Kidney tubule cell (primary cell): ENCODE data around the gene TBC1D8.

Source experiments
- DNase-seq: peaks from one replicate; pipeline ENCODE4 v3.0.0-alpha.2; 2018; ENCODE audit warnings: low spot score

Gene TBC1D8

DNA sequence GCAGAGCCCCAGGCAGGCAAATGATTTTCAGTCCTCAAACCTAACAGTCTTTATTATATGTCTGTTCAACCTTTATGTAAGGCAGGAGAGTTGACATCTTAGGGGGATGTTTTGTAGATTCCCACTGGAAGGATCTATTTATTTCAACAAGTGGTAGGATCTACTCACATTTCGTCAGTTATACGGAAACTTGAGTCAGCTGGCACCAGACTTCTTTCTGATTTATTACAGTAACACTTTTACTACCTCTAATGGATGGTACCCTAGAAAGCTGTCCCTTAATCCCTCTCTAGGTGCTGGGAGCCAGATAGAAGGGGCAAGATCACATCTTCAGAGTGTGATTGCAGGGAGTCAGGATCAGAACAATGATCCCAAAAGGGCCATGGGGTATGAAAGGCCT, 151.2 kb downstream of the TBC1D8 start:
- DNase-seq: no peak

DNA sequence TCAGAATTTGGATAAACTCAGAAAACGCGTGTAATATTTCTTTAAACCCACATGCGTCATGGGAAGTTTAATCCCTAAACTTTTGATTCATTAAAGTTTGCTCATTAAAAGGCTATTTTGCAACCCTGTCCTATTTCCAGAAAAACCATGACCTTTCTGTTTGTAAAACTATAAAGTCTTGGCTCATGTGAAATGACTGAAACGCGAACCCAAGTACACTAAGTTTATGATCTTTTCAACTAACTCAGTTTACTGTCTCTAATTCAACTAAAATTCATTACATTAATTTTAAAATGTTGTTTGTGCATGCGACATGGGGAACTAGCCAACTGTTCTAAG, 153.0 kb downstream of the TBC1D8 start:
- DNase-seq: no peak

DNA sequence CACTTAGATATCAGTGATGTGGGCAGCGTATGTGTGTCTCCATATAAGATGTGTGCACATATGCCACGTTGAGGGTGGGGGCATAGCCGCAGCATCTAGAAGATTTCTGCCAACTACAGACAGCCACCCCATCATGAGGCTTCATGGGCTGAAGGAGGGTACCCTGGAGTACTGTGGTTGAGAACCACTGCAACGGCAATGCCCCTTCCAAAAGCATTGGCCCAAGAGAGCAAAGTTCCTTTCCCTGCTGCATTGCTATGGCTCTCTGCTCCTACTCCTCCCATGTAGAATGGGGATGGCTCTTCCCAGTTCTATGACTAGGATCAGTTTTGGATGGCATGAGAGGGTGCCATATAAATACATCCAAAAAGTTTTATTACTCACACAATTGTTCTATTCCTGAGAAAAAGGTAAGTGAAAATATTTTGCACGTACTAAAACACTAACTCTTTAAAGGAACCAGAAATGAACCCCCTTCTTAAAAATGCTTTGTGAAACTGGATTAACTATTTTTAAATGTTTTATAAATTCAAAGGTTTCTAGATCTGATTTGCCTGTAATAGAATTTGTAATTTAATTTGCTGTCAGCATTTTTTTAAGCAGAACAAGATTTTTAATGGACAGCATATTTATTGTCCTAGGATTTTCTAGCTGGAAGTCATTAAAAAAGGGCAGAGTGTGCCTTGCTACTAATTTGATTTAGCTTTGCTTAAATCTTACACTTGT, 153.5 kb downstream of the TBC1D8 start:
- no peak for DNase-seq

DNA sequence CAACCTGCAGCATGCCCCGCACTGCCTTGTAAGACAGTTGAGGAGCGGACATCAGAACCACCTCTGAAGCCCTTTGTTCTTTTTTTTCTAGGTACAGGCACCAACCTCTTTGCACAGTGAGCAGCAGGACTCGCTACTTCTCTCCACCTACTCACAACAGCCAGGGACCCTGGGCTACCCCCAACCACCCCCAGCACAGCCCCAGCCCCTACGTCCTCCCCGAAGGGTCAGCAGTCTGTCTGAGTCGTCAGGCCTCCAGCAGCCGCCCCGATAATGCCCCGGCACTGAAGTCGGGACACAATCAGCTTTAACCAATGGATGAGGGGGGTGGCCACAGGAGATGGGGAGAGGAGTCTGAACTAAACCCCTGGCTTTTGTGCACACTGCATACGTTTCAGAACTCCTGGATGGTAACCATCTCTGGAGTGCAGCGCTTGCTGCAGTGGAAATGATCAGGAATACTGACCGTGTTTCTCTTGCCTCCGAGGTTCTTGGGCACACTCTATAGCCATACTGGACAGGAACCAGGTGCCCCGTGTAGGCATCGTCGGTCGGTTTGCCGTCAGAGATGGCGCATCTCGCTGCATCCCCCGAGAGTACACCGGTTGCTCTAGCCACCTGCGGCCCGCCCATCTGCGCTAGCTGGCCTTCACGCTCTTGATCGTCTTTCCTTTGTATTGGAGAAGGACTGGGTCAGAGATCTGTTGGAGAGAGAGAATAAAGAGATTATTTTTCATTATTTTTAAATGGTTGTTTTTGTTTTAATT, 155.7 kb downstream of the TBC1D8 start:
- no peak for DNase-seq

DNA sequence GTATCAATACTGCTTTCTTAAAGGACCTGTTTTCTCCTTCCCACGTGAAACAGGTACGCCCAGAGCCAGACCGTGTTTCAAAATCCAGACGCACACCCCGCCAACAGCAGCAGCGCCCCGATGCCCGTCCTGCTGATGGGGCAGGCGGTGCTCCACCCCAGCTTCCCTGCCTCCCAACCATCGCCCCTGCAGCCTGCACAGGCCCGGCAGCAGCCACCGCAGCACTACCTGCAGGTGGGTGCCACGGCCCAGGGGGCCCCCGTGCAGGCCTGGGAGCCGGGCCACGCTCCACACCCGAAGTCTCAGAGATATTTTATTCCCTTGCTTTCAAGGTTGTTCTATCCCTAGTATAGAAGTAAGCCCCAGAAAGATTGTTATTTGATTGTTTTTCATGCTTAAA, 157.9 kb downstream of the TBC1D8 start:
- no peak for DNase-seq

DNA sequence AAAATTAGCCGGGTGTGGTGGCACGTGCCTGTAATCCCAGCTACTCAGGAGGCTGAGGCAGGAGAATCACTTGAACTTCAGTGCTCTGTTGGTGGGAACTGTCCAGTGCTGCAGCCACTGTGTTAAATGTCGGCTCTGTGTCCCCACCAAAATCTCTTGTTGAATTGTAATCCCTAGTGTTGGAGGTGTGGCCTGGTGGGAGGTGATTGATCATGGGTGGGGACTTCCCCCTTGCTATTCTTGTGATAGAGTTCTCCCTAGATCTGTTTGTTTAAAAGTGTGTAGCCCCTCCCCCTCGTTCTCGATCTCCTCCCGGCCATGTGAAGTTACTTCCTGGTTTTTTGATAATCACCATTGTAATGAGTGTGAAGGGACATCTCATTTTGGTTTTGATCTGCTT, 158.9 kb downstream of the TBC1D8 start:
- no peak for DNase-seq

DNA sequence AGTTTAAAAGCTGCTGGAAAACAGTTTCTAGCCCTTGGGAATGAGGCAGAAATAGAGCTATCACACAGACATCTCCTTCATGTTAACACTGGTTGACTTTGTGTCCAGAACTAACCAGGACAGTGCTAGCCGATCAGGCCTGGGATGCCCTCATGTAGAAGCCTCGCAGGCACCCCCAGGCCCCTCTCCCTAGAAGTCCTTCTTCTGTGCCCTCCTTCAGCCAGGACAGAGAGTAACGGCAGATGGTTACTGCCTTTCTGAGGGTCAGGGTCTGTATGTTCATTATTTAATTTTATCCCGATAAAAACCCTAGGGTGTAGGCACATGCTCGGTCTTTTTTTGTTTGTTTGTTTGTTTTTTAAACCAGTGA, 159.8 kb downstream of the TBC1D8 start:
- DNase-seq: no peak

DNA sequence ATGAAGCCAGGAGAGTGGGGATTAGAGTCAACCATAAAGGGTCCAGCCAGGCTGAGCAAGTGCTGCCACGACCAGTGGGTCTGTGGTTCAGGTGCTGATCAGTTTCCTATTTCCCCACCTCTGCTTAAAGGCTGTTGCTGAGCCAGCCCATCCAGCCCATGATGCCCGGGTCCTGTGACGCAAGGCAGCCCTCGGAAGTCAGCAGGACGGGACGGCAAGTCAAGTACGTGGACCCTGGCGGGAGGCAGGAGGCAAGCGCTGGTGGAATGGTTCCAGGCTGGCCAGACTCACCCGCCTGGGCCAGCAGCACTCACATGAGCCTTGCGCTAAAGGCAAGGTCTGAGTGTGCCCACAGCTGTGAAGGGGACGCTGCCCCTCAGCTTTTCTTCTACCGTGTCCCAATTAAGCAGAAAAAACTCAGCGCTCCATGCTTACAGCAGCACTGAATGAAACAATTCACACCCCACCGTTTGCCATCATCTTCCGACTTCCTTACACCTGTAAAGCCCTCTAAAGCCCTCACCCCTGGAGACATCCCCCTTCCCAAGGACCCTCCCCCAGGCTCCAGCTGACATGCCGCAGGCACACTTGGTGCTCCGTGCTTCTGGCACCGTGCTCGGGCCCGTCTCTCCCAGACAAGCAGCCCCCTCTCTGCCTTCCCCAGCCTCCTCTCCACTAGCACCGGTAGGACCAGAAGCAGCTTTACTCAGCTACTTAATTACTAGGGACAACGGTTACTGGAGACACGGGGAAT, 160.4 kb downstream of the TBC1D8 start:
- DNase-seq: no peak

DNA sequence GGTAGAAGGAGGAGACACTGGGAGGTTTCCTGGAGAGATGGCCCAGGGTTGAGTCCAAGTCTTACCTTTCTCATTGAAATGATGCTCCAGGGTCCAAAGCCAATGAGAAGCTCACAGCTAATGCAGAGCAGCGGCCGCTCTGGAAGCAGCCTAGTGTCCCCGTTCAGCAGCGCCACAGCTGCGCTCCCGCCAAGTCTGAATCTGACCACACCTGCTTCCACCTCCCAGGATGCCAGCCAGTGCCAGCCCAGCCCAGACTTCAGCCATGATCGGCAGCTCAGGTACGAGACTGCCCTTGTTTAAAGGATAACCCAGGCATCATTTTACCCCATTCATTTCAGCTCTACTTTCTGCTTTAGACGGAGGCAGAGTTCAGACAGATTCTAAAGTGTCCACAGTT, 161.0 kb downstream of the TBC1D8 start:
- no peak for DNase-seq

DNA sequence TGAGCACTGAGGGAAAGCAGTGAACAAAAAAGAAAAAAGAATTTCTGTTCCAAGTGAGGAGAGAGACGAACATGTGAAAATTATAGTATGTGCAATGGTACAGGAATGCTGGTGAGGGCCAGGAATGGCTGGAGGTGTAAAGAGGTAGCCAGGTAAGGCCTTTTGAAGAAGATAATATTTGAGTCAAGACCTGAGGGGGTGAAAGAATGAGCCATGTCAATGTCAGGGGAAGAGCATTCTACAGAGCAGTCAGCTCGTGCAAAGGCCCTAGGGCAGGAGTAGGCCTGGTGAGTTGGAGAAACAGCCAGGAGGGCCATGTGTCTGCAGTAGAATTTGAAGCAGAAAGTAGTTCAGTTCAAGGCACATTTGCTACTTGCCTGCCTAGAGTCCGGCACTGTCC, 161.5 kb downstream of the TBC1D8 start:
- DNase-seq: no peak

DNA sequence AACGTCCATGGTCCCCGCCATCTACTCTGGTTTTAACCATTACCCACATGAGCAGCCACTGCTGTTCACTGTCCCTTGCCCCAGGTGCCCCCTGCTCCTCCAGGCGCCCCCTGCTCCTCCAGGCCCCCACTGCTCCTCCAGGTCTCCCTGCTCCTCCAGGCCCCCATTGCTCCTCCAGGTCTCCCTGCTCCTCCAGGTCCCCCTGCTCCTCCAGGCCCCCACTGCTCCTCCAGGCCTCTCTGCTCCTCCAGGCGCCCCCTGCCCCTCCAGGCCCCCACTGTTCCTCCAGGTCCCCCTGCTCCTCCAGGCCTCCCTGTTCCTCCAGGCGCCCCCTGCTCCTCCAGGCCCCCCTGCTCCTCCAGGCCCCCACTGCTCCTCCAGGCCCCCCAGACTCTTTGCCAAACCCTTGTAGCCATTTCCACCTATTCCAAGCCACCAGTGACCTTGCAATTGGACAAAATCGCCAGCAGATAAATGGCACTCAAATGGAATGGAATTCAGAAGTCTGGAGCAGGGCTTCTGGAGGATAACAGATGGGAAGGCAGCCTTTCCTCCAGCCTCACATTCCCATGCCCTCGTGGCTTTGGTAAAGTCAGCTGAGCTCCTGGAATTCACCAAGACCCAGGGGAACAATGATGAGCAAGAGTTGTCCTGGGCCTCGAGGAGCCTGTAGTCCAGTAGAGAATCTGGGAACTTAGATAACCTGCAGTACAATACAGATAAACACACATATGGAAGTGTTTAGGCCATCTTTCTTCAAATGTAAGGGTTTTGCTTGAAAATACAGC, 162.4 kb downstream of the TBC1D8 start:
- DNase-seq: no peak

DNA sequence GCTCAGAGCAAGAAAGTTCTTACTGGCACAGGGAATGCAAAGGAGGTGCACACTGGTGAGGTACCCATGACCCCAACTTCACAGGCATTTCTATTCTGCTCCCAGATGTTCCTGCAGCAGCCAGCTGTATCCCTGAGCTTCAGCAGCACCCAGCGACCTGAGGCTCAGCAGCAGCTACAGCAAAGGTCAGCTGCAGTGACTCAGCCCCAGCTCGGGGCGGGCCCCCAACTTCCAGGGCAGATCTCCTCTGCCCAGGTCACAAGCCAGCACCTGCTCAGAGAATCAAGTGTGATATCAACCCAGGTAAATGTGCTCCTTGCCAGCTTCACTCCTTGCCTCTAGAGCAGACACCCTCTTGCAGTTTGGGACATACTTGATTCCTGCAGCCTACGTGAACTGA, 163.2 kb downstream of the TBC1D8 start:
- no peak for DNase-seq

DNA sequence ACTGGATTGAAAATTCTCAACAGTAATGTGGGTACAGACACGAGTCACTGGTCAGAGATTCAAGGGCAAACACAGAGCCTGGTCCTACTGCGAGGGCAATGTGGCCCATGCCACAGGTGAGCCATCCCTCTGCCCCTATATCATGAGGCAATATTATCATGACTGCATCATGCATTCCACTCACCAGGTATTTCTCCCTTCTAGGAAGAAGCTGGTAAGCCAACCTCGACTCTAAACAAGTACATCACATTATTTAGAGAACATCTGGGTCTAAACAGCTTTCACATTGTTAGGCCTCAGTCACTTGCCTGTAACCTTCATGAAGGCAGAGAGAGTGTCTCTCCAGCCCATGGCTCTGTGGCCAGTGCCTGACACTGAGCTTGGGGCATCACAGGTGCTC, 163.6 kb downstream of the TBC1D8 start:
- DNase-seq: no peak

DNA sequence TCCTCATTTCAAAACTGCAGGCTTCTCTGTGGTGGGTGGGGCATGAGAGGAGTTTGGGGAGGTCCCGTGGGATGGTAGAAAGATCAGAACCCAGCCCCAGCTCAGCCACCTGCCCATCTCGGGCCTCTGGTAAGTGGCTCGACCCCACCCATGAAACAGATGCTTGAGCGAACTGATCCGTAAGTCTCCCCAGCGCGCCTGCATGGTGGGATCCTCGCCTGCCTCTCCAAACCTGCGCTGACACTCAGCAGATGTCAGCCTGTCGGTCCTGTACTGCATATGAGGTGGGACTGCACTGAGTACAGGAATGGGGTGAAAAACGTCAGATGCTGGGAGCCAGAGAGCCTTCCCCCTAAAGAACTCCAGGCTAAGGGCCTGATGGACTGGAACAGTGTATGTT, 165.0 kb downstream of the TBC1D8 start:
- DNase-seq: no peak

DNA sequence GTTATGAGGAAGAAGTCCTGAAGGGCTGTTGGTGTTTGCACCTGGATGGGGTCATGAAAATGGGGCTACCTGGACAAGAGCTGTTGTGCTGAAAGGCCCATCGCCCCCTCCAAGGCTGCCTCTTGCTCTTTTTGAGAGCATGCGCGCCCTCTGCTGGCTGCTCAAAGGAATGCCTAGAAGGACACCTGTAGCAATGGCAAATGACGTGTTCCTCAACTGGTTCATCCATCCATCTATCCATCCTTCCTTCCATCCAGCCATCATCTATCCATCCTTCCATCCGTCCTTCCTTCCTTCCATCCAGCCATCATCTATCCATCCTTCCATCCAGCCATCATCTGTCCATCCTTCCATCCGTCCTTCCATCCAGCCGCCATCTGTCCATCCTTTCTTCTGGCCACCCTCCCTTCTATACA, 166.3 kb downstream of the TBC1D8 start:
- DNase-seq: peak; percentile 75

DNA sequence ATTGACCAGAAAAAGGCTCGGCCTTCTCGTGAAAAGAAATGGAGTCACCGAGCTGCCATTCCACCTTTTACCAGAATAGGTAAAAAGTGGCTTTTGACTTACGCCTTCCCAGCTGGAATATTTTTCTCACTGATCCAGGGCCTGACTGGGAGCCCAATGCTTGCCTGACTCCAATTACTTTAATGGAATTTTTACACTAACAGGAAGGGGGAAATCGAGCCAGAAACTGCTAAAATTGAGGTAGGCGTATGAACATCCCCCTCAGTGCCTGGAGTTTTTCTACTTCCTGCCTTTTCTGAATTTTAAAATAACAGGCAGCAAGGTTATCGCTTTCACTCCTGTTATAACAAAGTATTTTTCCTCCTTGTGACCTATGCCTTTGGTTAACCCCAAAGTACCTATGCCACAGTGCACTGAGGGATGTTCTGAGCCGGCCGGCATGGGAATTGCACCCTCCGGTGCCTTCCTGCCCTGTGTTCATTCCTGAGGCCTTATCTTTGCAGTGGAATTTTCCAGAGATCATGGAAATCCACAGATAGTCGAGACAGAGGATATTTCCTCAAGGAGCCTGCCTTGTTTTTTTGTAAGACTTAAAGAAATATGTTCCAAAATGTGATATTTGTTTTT, 167.4 kb downstream of the TBC1D8 start:
- no peak for DNase-seq

DNA sequence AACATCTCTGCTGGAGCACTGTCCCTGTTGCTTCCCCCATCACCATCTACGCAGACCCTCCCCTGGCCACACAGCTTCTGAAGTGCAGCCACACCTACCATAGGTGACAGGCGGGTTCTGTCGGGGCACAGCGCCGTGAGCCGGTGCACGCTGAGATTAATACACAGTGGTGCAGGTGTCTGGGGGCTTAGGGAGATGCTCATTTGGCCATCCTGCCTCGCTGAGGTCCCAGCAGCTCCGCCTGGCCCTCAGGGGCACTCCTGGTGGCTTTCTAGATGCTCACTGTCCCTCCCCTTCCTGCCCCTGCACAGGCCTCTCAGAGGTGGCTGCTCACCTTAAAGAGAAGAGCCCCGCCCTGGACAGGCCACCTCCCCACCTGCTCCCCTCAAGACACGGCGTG, 168.0 kb downstream of the TBC1D8 start:
- no peak for DNase-seq

DNA sequence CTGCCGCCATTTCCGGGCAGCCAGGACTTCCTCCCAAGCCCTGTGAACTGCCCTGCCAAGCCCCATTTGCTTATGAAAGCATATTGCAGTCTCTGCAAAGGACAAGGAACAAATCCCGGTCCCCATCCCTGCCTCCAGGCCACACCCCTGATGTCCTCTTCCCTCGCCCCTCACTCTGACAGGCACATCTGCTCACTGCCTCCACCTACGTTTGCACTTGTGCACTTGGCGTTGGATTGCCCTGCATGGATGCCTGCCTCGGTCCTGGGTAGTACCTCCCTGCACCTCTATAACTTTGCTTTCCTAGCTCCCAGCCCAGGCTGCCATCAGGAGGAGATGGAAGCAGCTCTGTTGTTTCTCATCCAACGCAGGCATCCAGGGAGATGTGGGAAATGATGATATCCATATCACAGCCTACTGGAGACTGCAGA, 168.7 kb downstream of the TBC1D8 start:
- DNase-seq: no peak

DNA sequence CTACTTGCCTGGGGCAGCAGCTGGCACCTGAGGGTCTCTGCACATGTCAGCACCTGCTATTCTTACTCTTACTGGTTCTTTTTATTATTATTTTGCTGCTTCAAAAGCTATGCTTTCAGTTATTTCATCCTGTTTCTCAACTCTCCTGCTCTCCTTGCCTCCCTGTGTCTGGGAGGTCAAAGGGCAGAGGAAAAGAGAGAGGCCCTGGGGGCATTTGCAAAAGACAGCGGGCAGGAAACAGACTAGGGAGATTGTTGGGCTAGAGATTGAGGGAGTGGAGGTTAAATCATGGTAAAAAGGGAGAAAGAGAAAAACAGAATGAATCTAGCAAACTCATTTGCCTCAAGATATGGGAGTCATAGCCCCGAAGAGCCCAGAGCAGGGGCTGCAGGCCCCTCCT, 170.2 kb downstream of the TBC1D8 start:
- DNase-seq: no peak

DNA sequence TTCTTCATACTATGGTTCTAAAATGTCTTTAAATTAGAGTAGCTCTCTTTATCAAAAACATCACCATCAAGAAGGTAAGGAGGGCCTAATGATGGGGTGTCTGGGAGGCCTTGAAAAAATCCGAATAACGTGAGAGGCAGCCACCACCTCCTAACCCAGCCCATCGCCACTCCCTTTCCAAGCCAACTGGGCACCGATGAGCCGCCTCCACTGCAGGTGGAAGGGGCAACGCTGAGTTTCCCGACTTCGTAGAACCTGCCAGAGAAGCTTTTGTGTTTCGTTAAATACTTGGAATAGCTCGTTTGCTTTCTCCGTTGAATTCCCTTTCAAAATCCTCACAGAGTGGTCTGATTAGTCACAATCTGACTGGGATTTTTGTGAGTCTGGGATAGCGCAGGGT, 171.1 kb downstream of the TBC1D8 start:
- DNase-seq: no peak

DNA sequence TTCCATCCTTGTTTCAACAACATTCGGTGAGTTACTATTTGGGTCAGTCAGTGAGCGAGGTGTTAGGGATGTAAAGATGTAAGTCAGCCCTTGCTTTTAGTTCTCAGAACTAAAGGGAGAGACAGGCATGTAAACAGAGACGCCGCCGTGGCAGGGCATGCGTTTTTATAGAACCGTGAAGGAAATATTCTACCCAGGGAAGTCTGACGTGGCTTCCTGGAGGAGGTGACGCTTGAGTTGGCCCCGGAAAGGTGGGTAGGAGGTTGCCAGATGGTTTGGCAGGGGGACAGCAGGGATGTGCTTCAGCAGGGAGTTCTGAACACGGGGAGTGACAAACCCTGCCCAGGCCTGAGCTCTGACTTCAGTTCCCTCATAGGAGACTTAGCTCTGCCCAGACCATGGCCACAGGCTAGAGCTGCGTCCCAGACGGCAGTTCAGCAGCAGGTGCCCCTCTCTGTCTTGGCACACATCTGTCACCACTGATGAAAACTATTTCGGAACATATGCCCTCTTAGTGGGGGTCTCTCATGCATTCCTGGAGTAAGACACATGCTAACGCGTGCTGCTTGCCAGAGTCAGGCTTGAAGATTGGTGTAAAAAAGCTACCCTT, 172.5 kb downstream of the TBC1D8 start:
- DNase-seq: no peak

DNA sequence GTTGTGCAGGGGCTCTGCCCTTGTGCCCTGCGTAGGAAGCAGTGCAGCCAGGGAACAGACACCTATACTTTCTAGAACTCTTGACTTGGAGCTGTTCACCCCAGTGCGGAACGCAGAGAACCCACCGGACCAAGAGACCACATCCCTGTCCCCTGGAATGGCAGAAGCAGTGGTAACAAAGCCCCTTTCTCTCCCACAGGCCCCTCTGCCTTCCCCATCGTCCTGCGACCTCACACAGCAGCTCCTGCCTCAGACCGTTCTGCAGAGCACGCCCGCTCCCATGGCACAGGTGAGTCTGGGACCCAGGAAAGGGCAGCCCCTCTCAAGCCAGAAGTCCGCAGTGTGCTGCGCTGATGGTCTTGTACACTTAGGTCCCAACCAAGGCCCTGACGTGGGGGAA, 173.7 kb downstream of the TBC1D8 start:
- DNase-seq: no peak
